MM.1S (cell line): ENCODE results near the gene ZNF737.
"Not testable (repeated sequence)": the region's sequence is repeated elsewhere in the genome, so short reads cannot be mapped to it uniquely, and the experiment has no call there.

Source experiments
- DNase-seq: peaks from one replicate; pipeline ENCODE4 v3.0.0-alpha.2; 2015
- H2AFZ ChIP-seq: fragments of 300-600 bp; sonication (generic); 2 replicates; pipeline ENCODE4 v1.6.0; 2016; ENCODE audit warnings: antibody characterized with exemption, low read length
- H3F3A ChIP-seq: fragments of 300-600 bp; sonication (generic); 2 replicates; pipeline ENCODE4 v1.6.1; 2016; ENCODE audit warnings: mild to moderate bottlenecking, antibody characterized with exemption, low read length, moderate library complexity, mixed read lengths; ENCODE audit not compliant: insufficient read depth
- H3K27ac ChIP-seq: fragments of 300-600 bp; sonication (generic); 2 replicates; pipeline ENCODE4 v1.5.1; 2016; ENCODE audit warnings: mild to moderate bottlenecking, low read length
- H3K27me3 ChIP-seq: fragments of 300-600 bp; sonication (generic); replicated peaks from 2 replicates; pipeline ENCODE4 v1.6.0; 2016; ENCODE audit warnings: low read length; ENCODE audit not compliant: insufficient read depth
- H3K36me3 ChIP-seq: fragments of 300-600 bp; sonication (generic); replicated peaks from 2 replicates; pipeline ENCODE4 v1.6.1; 2016; ENCODE audit warnings: mild to moderate bottlenecking, low read length, mixed read lengths; ENCODE audit not compliant: insufficient read depth
- H3K4me1 ChIP-seq: fragments of 300-600 bp; sonication (generic); 2 replicates; pipeline ENCODE4 v1.6.1; 2016; ENCODE audit warnings: low read length, mixed read lengths
- H3K4me2 ChIP-seq: fragments of 300-600 bp; sonication (generic); 2 replicates; pipeline ENCODE4 v1.6.0; 2016; ENCODE audit warnings: low read depth, low read length
- H3K4me3 ChIP-seq: fragments of 300-600 bp; sonication (generic); 2 replicates; pipeline ENCODE4 v1.5.1; 2016; ENCODE audit warnings: low read length, mixed read lengths
- H3K79me2 ChIP-seq: fragments of 300-600 bp; sonication (generic); 2 replicates; pipeline ENCODE4 v1.6.1; 2016; ENCODE audit warnings: mixed run types, low read length, mixed read lengths
- H3K9ac ChIP-seq: fragments of 300-600 bp; sonication (generic); 2 replicates; pipeline ENCODE4 v1.6.1; 2016; ENCODE audit warnings: low read length, mixed read lengths
- H3K9me2 ChIP-seq: fragments of 300-600 bp; sonication (generic); replicated peaks from 2 replicates; pipeline ENCODE4 v1.6.1; 2016; ENCODE audit warnings: mild to moderate bottlenecking, low read length, mixed read lengths; ENCODE audit not compliant: insufficient read depth
- H3K9me3 ChIP-seq: fragments of 300-600 bp; sonication (generic); replicated peaks from 2 replicates; pipeline ENCODE4 v1.6.1; 2016; ENCODE audit warnings: mild to moderate bottlenecking, low read length, mixed read lengths; ENCODE audit not compliant: insufficient read depth
- H4K20me1 ChIP-seq: fragments of 300-600 bp; sonication (generic); 2 replicates; pipeline ENCODE4 v1.6.1; 2016; ENCODE audit warnings: mild to moderate bottlenecking, low read length, moderate library complexity, mixed read lengths; ENCODE audit not compliant: insufficient read depth
- EZH2 ChIP-seq: fragments of 300-600 bp; sonication (generic); optimal IDR thresholded peaks from 2 replicates; pipeline ENCODE3; 2017; ENCODE audit warnings: low read depth, mild to moderate bottlenecking, antibody characterized with exemption, low read length, mixed read lengths
- EZH2phosphoT487 ChIP-seq: fragments of 300-600 bp; sonication (generic); IDR thresholded peaks from 2 replicates; pipeline ENCODE4 v1.6.1; 2018; ENCODE audit warnings: antibody characterized with exemption, low read length
- TF ChIP-seq, protein P1 (sequence below): fragments of 300-600 bp; sonication (generic); IDR thresholded peaks from 2 replicates; pipeline ENCODE4 v1.5.1; 2016; ENCODE audit warnings: antibody characterized with exemption, low read length, mixed read lengths

Gene ZNF737

DNA sequence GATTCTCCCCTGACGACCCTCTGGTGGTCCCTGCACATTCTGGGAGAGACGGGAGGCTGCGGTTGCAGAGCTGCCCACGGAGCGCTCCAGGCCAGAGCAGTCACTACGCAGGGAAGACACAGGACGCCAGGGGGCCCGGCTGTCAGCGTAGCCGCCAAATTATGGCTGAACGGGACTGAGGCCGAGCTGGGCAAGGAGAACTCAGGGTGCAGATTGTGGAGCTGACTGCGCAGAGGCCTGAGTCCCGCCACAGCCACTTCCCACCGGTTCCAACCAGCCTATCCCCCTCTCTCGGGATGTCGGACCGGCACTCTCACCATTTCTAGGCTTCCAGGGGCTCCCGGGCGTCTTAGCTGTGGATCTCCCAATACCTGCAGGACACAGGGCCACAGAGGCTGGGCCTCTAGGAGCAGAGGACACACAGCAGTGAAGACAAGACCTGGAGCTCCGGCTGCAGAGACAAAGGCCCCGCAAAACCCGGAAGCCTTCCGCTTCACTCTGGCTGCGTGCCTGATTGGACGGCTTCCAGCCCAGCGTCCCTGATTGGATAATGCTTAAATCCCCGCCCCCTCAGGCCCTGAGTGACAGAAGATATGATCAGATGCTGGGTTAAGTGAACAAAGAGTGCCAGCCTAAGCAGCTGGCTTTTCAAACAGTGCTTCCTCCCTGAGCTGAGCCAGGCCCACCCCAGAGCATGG, at the start of gene ZNF737:
Gene ZNF737, minus strand, starts transcription at position 461 of the 698 bp plus-strand sequence. Its CDS starts 141 bp downstream, at position 320.
- Histone ChIP-seq H3K4me2 (peak within 1 kb of the TSS; percentile 12; the same call in 1 of the 2 replicates), H3F3A (no peaks in the 10 kb centered on the region), H4K20me1 (no peaks in the 10 kb centered on the region), H2AFZ (peak within 1 kb of the TSS; percentile 53; the same call in 1 of the 2 replicates), H3K9me2 (no peaks in the 10 kb centered on the region), H3K4me1 (no peaks in the 10 kb centered on the region), H3K27me3 (no peaks in the 10 kb centered on the region), H3K27ac (peak within 1 kb of the TSS; percentile 25; the same call in 1 of the 2 replicates), H3K4me3 (peak within 1 kb of the TSS; percentile 53), H3K9ac (peak within 1 kb of the TSS; percentile 25; the same call in 1 of the 2 replicates), H3K36me3 (no peaks in the 10 kb centered on the region), H3K79me2 (no peaks in the 10 kb centered on the region), H3K9me3 (no peaks in the 10 kb centered on the region)
- peak; percentile 91 for DNase-seq
- no peak for TF ChIP-seq EZH2phosphoT487
- TF ChIP-seq, protein P1, sequence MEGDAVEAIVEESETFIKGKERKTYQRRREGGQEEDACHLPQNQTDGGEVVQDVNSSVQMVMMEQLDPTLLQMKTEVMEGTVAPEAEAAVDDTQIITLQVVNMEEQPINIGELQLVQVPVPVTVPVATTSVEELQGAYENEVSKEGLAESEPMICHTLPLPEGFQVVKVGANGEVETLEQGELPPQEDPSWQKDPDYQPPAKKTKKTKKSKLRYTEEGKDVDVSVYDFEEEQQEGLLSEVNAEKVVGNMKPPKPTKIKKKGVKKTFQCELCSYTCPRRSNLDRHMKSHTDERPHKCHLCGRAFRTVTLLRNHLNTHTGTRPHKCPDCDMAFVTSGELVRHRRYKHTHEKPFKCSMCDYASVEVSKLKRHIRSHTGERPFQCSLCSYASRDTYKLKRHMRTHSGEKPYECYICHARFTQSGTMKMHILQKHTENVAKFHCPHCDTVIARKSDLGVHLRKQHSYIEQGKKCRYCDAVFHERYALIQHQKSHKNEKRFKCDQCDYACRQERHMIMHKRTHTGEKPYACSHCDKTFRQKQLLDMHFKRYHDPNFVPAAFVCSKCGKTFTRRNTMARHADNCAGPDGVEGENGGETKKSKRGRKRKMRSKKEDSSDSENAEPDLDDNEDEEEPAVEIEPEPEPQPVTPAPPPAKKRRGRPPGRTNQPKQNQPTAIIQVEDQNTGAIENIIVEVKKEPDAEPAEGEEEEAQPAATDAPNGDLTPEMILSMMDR: 0 out of 2 replicates have a peak, but pooled peaks have one; percentile 6

DNA sequence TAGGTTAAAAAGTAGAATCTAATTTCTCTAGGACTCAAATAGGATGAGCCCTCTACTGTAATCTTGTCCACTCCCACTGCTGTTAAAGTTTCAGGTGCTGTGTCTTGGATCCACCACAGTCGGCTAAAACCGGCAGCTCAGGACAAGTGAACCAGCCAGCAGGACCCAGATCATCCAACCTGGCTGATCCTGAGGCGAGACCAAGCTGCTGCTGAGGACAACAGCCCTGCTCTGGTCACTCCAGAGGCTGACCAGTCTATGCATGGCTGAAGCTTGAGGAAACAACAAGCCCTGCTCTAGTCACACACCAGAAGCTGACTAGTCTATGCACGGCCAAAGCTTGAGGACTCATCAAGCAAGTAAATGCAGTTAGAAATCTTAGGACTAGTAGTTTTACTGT, 49.4 kb upstream of the ZNF737 start:
- not testable (repeated sequence) for H3K4me3 ChIP-seq, H3K27me3 ChIP-seq, H3K27ac ChIP-seq, DNase-seq, H3K36me3 ChIP-seq, H3F3A ChIP-seq, H3K9ac ChIP-seq, H3K79me2 ChIP-seq, H2AFZ ChIP-seq, H3K4me2 ChIP-seq, H4K20me1 ChIP-seq, H3K9me3 ChIP-seq, H3K4me1 ChIP-seq, H3K9me2 ChIP-seq

GRCh38 chr19:20612711-20613316, 47.2 kb upstream of the ZNF737 start:
- Histone ChIP-seq H4K20me1 (no peaks in the 10 kb centered on the region), H3K79me2 (no peaks in the 10 kb centered on the region), H3K4me1 (no peaks in the 10 kb centered on the region), H3K4me3 (peak overlapping the region; percentile 31; the same call in 1 of the 2 replicates), H2AFZ (peak overlapping the region; percentile 31; the same call in 1 of the 2 replicates), H3K27ac (no peak overlapping the region), H3K4me2 (peak overlapping the region; percentile 30), H3K9me3 (no peaks in the 10 kb centered on the region), H3F3A (no peaks in the 10 kb centered on the region), H3K27me3 (no peaks in the 10 kb centered on the region), H3K36me3 (no peaks in the 10 kb centered on the region), H3K9ac (no peak overlapping the region), H3K9me2 (no peaks in the 10 kb centered on the region)
- DNase-seq: no peak
- TF ChIP-seq, protein P1: no peak
- no peak for TF ChIP-seq EZH2
- no peak for TF ChIP-seq EZH2phosphoT487

GRCh38 chr19:20611866-20612265, 46.3 kb upstream of the ZNF737 start:
- Histone ChIP-seq H2AFZ (0 out of 2 replicates have a peak overlapping the region, but pooled peaks have one; percentile 17), H3K4me2 (peak overlapping the region; percentile 30; the same call in 1 of the 2 replicates), H3K79me2 (no peaks in the 10 kb centered on the region)

More at GRCh38 chr19:20611866-20612265, 46.3 kb upstream of the ZNF737 start:
- Histone ChIP-seq H3K27ac (no peak overlapping the region), H3K9ac (no peak overlapping the region), H3K4me3 (peak overlapping the region; percentile 31; the same call in 1 of the 2 replicates), H3K36me3 (no peaks in the 10 kb centered on the region), H3K9me3 (no peaks in the 10 kb centered on the region), H3K4me1 (no peaks in the 10 kb centered on the region), H4K20me1 (no peaks in the 10 kb centered on the region), H3K9me2 (no peaks in the 10 kb centered on the region), H3F3A (no peaks in the 10 kb centered on the region), H3K27me3 (no peaks in the 10 kb centered on the region)
- DNase-seq: peak; percentile 18
- TF ChIP-seq EZH2phosphoT487 (no peak), EZH2 (no peak)
- TF ChIP-seq, protein P1: no peak
